HG03175 (cell line): ENCODE measurements around the gene PIP5KL1.

Experiments used
- ATAC-seq: cut with Tn5 transposase; IDR thresholded peaks from one replicate; pipeline ENCODE4 v1.9.1; 2021; ENCODE audit warnings: mild to moderate bottlenecking, moderate library complexity; ENCODE audit not compliant: unreplicated experiment

The PIP5KL1 gene

GRCh38 chr9:127930231-127931091 is at the start of gene PIP5KL1:
Gene PIP5KL1, minus strand, starts transcription at chr9:127930777. Its CDS starts 25 bp downstream, at chr9:127930752.
- peak; percentile 83 for ATAC-seq

- peak; percentile 29 for ATAC-seq
Observed at GRCh38 chr9:127980060-127980705, 49.6 kb upstream of the PIP5KL1 start.

GRCh38 chr9:127979333-127980059 is 48.9 kb upstream of the PIP5KL1 start:
- ATAC-seq = peak; percentile 18

GRCh38 chr9:127979015-127979332 is 48.4 kb upstream of the PIP5KL1 start:
- no peak for ATAC-seq

- ATAC-seq = no peak
Observed at GRCh38 chr9:127977884-127978647, 47.5 kb upstream of the PIP5KL1 start.

GRCh38 chr9:127977009-127977883 is 46.7 kb upstream of the PIP5KL1 start:
- ATAC-seq = no peak

GRCh38 chr9:127976498-127976897 is 45.9 kb upstream of the PIP5KL1 start:
- no peak for ATAC-seq

GRCh38 chr9:127975376-127976315 is 45.1 kb upstream of the PIP5KL1 start:
- ATAC-seq = no peak

GRCh38 chr9:127974769-127975261 is 44.2 kb upstream of the PIP5KL1 start:
- no peak for ATAC-seq

- ATAC-seq = no peak
Observed at GRCh38 chr9:127974001-127974768, 43.6 kb upstream of the PIP5KL1 start.

GRCh38 chr9:127973169-127974000 is 42.8 kb upstream of the PIP5KL1 start:
- ATAC-seq = no peak

- no peak for ATAC-seq
Observed at GRCh38 chr9:127972236-127972871, 41.8 kb upstream of the PIP5KL1 start.

GRCh38 chr9:127971357-127972235 is 41.0 kb upstream of the PIP5KL1 start:
- no peak for ATAC-seq

- peak; percentile 84 for ATAC-seq
Observed at GRCh38 chr9:127970401-127971313, 40.1 kb upstream of the PIP5KL1 start.
